ENCODE measurements around the gene MPG.

The MPG gene

DNA sequence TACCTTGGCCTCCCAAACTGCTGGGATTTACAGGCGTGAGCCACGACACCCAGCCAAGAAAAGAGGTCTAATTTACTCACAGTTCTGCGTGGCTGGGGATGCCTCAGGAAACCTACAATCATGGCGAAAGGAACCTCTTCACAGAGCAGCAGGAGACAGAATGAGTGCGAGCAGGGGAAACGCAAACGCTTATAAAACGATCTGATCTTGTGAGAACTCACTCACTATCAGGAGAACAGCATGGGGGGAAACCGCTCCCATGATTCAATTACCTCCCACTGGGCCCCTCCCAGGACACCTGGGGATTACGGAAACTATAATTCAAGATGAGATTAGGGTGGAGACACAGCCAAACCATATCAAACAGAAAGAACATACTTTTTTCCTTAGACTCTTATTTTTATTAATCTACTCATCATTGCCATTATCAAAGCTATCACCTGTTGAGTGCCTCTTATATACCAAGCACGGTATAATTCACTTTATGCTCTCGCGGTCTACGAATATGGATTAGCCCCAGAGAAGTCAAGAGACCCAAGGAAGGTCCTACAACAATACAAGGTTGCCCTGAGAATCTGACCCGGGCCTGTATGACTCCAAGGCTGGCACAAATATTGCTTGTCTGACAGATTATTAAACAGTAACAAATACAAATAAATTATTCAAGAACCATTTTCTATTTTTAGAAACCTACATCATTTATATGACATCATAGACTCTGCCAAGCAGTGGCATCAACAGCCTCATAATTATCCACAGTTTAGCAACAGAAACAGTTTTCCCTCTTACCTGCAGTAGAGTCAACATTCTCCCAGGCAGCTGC, 27.0 kb upstream of the MPG start:
- DNase-seq (ENCODE audit: low read depth), result no peak

DNA sequence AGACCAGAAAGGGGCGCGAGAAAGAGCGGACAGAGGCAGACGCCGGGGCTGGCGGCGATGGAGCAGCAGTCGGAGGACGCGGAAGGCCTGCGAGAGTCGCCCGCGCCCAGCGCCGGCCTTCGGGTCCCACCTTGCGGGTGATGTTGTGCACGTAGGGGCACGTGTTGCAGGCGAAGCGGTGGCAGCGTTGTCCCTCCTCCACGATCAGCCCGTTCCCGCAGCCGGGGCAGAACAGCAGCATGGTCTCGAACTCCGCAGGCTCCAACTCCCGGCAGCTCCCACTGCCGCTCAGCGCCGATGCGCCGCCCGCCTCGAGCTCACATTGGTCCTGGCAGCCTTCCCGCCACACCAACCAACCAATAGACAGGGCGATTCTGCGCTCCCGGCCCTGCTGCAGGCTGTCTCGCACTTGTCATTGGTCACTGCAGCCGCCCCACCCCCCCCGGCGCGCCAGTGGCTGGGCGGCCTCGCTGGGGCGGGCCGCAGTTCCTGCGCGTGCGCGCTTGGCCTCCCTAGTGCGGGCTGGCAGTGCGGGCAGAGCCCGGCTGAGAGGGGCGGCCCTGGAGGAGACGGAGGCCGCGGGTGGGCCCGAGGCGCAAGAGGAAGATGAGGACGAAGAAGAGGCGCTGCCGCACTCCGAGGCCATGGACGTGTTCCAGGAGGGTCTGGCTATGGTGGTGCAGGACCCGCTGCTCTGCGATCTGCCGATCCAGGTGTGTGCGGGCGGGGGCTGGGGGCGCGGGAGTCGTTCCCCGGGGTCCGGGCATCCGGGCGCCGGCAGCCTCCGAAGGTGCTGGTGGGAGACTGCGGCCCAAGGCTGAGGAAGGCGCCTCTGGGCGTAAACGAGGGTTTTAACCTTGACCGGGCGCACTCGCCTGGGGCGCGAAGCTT, 24.4 kb upstream of the MPG start, which contains the start of the genes POLR3K and SNRNP25:
Gene POLR3K (minus strand): TSS at position 263 of the 891 bp plus-strand sequence. CDS start 22 bp downstream, at position 241.
Gene SNRNP25 (plus strand): TSS at position 483 of the 891 bp plus-strand sequence. CDS start 189 bp downstream, at position 672.
- peak; percentile 98 for DNase-seq (ENCODE audit: low read depth)

DNA sequence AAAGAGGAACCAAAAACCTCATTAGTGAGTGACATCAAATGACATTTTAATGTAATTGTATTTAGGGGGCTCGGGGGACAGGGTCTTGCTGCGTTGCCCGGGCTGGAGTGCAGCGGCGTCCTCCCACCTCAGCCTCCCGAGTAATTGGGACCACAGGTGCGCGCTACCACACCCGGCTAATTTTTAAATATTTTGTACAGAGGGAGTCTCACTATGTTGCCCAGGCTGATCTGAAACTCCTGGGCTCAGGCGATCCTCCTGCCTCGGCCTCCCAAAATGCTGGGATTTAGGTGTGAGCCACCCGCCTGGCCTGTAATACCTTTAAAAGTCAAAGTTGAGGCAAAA, 23.8 kb upstream of the MPG start:
- DNase-seq (ENCODE audit: low read depth), result no peak

DNA sequence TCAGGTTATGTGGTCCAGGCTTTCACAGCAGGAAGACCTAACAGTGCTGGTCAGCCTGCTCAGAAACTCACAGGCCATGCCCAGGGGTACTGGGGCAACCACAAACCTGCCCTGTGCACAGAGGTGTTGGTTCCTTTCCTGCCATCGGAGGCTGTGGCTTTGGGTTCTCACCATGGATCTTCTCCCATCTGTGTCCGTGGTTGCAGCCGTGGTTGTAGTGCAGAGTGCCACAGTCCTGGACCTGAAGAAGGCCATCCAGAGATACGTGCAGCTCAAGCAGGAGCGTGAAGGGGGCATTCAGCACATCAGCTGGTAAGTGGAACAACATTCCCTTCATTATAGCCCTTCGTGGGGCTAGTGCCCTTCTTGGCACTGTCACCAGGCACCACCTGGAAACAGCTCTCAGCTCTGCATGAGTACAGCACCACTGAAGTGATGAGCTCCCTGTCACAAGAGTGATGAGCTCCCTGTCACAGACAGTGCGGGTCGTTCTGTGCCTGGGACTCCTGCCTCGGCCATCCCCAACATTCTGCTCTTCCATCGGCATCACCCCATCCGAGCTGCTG, 22.4 kb upstream of the MPG start:
- no peak for DNase-seq (ENCODE audit: low read depth)

DNA sequence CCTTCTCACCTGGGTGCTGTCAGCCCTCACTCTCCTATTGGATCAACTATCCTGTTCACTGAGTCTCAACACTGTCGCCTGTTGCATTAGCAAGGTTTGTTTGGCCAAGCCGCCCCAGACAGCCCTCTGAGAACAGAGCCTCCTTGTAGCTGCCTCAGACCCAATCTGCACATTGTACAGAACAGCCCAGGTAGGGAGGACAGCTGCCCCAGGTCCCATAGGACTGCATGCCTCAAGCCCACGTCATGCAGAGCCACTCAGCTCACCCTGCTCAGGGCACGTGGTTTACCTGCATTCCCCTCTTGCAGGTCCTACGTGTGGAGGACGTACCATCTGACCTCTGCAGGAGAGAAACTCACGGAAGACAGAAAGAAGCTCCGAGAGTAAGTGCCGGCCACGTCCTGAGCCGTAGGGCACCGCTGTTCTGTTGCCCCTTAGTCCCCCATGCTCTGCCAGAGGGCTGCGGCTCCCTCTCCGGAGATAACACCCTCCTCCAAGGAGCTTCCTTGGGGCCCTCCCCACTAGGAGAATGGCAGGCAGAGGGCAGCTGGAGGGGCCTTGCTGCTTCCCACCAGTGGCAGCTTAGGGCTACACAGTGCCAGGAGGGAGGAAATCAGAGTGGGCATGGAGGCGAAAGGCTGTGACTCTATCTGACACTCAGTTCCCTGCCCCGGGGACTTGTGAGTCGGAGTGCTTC, 21.6 kb upstream of the MPG start:
- no peak for DNase-seq (ENCODE audit: low read depth)

DNA sequence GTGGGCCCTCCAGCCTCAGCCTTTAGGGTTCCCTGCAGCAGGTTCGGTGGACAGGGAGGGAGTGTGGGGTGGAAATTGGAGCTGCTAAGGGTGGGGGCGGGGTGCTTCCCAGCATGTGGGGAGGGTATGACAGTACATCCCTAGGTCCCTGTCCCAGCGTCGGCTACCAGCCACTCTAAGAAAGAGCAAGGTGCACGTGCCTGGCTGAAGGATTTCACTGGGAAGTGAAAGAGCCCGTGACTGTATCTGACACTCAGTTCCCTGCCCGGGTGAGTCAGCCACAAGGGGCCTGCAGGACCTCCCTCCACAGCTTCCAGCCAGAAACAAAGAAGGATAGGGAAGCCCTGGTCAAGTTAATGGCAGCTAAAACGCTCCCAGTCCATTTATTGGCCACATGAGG, 20.3 kb upstream of the MPG start:
- peak; percentile 32 for DNase-seq (ENCODE audit: low read depth)

DNA sequence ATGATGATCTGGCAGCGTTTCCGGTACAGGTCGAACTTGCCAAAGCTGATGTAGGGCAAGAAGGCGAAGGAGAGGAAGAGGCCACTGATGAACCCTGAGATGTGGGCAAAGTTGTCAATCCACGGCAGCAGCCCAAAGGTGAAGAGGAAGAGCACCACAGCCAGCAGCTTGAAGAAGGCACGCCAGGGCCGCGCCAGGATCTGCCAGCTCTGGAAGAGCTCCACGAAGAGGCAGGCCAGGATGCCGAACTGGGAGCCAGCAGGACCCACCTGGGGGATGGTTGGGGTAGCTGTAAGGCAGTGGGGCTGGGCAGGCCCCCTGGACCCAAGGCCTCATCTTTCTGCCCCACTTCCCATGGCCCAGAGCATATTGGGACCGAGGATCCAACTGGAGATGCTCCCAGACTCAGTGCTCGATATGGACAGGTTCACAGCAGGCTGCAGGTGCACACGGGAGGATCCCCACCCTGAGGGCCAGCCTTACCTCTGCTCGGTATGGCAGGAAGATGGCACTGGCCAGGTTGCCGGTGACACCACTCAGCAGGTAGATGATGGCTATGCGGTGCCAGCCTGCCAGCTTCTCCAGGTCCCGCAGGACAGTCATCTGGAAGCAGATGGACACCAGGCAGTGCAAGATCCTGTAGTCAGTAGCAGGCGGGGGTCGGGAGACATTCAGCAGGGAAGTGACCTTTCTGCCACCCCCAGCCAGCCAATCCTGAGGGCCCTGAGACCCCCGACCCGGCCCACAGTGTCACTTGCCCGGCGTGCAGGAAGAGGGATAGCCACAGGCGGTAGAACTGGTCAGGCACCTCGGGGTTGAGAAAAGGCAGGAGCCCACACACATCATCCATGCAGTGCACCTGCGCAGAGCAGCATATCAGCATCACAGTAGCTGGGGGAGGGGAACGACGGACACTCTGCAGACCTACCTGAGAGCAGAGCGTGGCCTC, 19.3 kb upstream of the MPG start:
- DNase-seq (ENCODE audit: low read depth), result no peak

DNA sequence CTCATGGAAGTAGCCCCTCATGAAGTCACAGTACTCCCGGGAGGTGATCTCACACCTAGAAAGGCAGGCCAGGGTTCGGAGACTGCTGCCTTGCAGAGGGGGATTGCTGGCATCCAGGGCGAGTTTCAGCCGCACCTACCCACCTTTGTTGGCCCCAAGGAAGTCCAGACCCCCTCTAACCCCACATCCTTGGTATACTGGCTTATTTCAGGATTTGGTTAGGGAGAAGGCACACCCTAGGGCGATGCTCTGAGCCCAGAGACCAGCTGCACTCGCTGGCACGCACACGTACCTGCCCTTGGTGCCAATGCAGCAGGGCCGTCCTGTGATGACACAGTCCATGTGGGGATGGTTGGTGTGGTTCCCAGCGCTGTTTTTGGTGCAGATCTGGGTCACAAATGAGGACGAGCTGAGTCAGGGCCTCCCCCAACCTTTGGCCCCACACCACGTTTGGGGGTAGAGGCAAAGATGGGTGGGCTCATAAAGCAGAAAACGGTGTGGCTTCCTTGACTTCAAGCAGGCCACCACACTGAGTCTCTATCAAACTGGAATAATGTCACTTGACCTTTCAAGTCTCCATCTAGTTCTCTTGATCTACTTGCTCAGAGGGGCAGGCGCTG, 18.5 kb upstream of the MPG start:
- DNase-seq (ENCODE audit: low read depth), result no peak

DNA sequence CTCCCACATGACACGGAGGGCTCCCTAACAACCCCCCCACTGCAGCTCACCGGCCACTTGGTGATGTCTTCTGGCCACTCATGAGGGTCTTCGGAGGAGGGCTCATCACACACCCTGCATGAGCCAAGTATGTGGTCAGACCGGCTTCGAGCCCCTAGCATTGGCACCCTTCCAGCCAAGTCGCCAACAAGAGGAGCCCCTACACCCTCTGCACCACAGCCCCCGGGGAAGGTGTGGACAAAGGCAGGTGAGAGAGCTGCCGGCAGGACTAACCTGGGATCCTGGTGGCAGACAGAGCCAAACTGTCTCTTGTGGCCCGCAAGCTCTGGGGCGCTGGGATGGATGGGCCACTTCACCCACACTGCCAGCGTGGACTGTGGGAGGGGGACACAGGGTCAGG, 17.9 kb upstream of the MPG start:
- no peak for DNase-seq (ENCODE audit: low read depth)

DNA sequence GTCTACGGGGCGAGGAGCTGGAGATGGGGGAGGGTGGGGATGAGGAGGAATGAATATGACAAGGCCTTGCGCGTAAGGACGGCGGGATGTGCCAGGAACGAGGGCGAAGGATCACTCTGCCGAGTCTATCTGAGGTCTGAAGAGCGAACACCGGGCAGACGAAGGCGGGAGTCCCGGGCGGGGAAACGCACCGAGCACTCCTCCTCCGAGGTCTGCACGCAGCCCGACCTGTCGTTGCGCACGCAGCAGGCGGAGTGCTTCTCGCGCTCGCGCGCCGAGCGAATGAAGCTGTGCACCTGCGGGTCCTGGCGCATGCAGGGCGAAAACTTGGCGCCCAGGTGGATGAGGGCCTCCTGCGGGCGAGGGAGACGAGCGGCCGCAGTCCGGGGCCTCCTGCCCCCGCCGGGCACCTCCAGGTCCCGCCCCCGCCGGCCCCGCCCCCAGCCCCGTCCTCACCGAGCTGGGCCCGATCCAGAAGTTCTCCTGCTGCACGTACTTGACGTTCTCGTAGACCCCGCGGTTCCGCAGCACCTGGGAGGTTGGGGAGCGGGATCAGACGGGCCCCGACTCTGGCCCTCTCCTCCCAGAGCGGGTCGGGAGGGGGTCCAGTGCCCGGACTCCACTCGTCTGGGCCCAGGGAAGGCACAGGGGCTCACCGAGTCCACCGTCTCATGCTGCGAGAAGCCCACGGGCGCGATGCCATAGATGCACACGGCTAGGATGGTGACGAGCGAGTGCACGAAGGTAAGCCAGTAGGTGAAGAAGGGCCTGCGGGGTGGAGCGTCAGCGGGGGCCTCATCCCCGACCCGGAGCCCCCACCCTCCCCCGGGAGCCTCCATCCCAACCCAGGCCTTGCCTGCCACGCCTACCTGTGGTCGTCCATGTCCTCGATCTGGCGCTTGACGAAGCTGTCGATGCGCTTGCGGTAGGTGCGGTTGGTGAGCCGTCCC, 16.8 kb upstream of the MPG start:
- no peak for DNase-seq (ENCODE audit: low read depth)

DNA sequence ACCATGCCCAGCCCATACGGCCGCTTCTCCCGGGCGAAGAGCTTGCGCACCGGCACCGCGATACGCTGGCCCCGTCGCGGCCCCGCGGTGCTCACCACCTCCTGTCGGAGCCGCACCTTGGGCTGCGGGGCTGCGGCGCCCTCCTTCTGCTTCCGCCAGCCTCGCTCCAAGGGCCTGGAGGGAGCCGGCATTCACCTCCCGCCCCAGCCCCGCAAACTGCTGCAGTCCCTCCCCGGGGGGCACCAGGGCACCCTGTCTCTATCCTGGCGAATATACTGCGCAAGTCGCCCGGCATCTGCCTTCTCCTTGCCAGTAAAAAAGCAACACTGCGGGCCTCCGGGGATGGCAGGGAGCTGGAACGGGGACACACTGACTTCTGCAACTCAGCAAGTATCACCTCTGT, 16.1 kb upstream of the MPG start:
- no peak for DNase-seq (ENCODE audit: low read depth)

DNA sequence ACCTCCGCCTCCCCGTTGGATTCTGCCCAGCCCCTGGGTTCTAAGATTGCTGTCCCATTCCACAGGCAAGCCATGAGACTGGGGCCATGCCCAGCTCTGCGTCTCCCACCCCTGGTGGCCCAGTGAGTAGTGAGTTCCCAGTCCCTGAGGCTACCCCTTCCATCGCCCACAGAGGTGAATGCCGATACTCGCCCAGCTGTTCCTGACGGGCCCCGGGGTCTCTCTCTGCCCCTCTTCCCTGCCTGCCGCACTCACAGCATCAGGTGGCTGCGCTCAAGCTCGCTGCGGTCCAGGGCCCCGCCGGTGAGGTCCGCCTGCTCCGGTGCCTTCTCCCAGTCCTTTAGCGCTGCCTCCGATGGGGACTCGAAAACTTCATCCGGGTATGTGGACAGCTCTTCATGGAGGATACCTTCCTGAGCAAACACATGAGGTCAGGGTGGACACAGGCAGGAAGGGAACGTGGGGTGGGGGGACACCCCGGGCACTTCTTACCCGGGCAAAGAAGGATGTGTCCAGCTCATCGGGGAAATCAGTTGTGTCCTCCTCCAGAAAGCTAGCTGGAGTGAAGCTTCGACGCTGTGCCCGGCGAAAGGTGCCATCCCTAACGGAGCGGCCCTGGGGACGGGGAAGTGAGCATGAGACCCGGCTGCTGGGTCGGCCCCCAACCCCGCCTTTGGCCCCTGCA, 15.6 kb upstream of the MPG start:
- no peak for DNase-seq (ENCODE audit: low read depth)

DNA sequence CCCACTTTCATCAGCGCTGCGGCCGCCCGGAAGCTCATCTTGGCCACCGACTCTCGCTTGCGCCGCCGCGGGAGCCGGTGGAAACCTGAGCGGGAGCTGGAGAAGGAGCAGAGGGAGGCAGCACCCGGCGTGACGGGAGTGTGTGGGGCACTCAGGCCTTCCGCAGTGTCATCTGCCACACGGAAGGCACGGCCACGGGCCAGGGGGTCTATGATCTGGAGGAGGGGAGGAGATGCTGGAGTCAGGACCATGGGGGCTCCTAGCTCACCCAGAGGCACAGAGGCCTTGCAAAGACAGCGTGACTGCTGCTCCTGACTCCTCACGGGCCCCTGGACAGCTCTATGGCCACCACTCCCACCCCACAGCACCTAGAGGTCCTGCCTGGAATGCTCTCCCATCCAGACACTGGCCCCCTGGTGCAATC, 15.0 kb upstream of the MPG start:
- DNase-seq (ENCODE audit: low read depth), result no peak

DNA sequence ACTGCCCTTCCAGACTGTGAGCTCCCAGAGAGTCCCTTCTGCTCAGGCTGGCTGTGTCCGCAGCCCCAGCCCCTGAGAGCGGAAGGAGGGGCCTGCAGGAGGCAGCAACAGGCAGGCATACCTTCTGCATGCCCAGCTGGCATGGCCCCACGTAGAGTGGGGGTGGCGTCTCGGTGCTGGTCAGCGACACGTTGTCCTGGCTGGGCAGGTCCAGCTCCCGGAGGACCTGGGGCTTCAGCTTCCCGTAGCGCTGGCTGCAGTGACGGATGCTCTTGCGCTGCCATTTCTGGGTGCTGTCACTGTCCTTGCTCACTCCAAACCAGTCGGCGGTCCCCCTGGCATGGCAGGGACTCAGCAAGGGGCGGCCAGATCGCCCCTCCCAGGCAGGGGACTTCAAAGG, 14.6 kb upstream of the MPG start:
- no peak for DNase-seq (ENCODE audit: low read depth)

DNA sequence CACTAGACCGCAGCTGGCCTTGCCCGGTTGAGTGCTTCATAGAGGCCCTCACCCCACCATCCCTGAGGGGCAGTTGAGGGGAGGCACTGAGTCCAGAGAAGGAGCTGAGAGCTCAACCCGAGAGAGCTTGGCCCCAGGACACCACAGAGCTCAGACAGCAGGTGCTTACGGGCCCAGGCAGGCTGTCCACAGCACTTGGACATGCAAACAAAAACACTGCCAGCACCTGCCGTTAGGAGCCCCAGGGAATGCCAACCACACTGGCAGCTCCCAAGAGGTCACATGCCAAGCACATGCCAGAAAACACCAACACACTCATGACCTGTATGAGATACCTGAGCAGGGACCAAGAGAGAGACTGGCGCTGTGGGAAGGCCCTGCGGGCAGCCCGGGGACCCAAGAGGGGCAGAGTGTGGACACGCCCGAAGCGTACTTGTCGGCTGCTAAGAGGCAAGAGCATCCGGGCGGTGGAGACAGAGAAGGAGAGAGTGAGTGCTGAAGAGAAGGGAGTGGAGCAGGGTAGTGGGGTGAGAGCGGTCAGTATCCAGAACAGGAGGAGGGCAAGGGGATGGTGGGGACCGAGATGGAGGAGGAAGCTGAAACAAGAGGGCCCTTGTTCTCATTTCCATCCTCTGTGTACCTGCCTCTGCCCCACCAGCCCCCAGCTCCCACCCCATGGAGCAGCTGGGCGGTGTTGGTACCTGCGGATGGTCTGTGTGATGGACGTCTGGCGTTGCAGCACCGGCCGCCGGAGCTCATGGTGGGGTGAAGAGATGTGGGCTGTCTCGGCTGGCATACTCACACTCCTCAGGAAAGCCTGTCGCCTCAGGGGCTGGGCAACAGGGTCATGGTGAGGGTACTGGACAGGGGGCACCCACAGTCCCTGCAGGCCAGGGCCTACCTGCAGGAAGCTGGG, 13.8 kb upstream of the MPG start:
- no peak for DNase-seq (ENCODE audit: low read depth)

DNA sequence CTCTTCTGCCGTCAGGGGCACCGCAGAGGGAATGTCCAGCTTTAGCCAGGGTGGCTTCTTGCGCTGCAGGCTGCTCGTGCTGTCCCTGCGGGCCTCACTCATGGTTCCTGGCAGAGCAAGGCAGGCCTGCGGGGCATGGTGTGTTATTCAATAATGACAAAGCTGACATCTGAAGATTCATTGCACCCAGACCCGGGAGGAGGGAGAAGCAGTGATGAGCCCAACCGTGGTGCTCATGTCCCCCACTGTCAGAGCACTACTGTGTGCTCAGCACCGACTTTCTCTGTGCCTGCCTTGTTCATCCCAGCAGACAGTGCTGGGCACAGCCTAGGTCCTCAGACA, 13.1 kb upstream of the MPG start:
- no peak for DNase-seq (ENCODE audit: low read depth)

DNA sequence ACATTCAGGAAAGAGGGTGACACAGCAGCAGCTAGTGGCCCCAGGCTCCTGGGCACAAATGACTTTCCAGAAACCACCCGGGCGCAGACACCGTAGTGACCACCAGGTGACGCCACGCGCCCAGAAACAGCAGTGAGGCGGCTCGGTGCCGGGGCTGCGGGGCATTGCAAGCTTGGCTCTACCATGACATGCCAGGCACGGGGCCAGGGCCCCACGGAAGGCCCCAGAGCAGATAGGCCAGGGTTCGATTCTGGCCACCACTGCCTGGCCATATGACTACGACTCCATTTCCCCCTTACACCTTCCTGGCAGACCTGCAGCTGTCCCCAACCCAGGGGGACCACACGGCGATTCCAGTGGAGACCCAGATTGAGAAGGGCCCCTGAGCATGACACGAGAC, 12.3 kb upstream of the MPG start:
- DNase-seq (ENCODE audit: low read depth), result peak; percentile 61
